Activated CD4-positive, alpha-beta T cell treated with anti-CD3 and anti-CD28 coated beads for 36 hours (primary cell): ENCODE results near the gene TRAPPC2. TPM values are rescaled to one million over a fixed set of nuclear protein-coding genes. Genes with fewer than 3 reads are reported as not detected.
A peak's percentile ranks its signal among the peaks of the same experiment; 100 is the strongest.
"Not testable (repeated sequence)": the region's sequence is repeated elsewhere in the genome, so short reads cannot be mapped to it uniquely, and the experiment has no call there.

Experiments
- ATAC-seq: fragments of 200-7000 bp; cut with Tn5 transposase; one replicate; pipeline ENCODE4 v1.10.0; 2021; ENCODE audit warnings: mild to moderate bottlenecking, moderate library complexity
- CTCF ChIA-PET: fragments of 350-600 bp; sonication (Branson Sonifier 250); formaldehyde crosslinking; loops from one replicate; lab custom pipeline; 2021; ENCODE audit warnings: antibody characterized with exemption; lab: Charles Lee
- POLR2A ChIA-PET: fragments of 350-600 bp; sonication (Branson Sonifier 250); formaldehyde crosslinking; loops from one replicate; lab custom pipeline; 2021; ENCODE audit warnings: antibody characterized with exemption, inconsistent platforms; lab: Charles Lee
- DNase-seq: peaks from one replicate; pipeline ENCODE4 v3.0.0-alpha.2; 2020
- H3K27ac Mint-ChIP-seq: one replicate; pipeline ENCODE4 v1.8.0; 2021; ENCODE audit warnings: mixed read lengths
- H3K27me3 Mint-ChIP-seq: one replicate; pipeline ENCODE4 v1.8.0; 2021; ENCODE audit warnings: mixed read lengths
- H3K36me3 Mint-ChIP-seq: one replicate; pipeline ENCODE4 v1.8.0; 2021; ENCODE audit warnings: low read depth, mixed read lengths
- H3K4me1 Mint-ChIP-seq: one replicate; pipeline ENCODE4 v1.8.0; 2021; ENCODE audit warnings: mixed read lengths
- H3K4me3 Mint-ChIP-seq: one replicate; pipeline ENCODE4 v1.8.0; 2021; ENCODE audit warnings: mild to moderate bottlenecking, moderate library complexity, mixed read lengths
- H3K9me3 Mint-ChIP-seq: one replicate; pipeline ENCODE4 v1.8.0; 2021; ENCODE audit warnings: low read depth, mixed read lengths
- intact Hi-C, 2 experiments: fragments of 100-400 bp; cut with DNase I in 1 of 2; cut with micrococcal nuclease in 1 of 2; formaldehyde crosslinking; loops; one replicate each; pipeline versions ENCODE4 v1.14.2 to v1.15.1; 2022 to 2024; cut with DNase I, micrococcal nuclease
- total RNA-seq, 2 experiments: library from RNA; stranded (reverse); gene quantifications; one replicate each; pipeline ENCODE4 v1.2.3, GENCODE V29; 2021

The TRAPPC2 gene
- total RNA-seq, 2 experiments from 2014 or later: 10.3 to 16.4 TPM

- intact Hi-C loops: loop anchor here (1.0 to 10.0 kb wide), 8 partner anchors 20 to 732 kb away; partner anchors contain the start of genes OFD1 (in 2 of the 2), TRAPPC2 (in 2 of the 2), GEMIN8 (in 1 of the 2) and TCEANC (in 1 of the 2)
- Mint-ChIP-seq H3K27ac (peak within 1 kb of the TSS; percentile 97), H3K36me3 (peaks cover 13% of the 10 kb centered on the region), H3K9me3 (no peaks in the 10 kb centered on the region), H3K4me1 (peaks cover 63% of the 10 kb centered on the region), H3K27me3 (no peaks in the 10 kb centered on the region), H3K4me3 (peak within 1 kb of the TSS; percentile 85)
- ATAC-seq (peak; percentile 85), DNase-seq (peak; percentile 88)
- ChIA-PET CTCF (interaction anchor here (1.1 to 2.8 kb wide), 4 partner anchors 20 to 340 kb away, joined by 3 to 10 read pairs (median 6); partner anchors contain the start of genes GEMIN8, OFD1 and TRAPPC2), POLR2A (interaction anchor here (0.7 to 1.4 kb wide), 3 partner anchors 20 to 54 kb away, joined by 3 to 6 read pairs (median 5); partner anchors contain the start of gene TCEANC)
These were observed 45.3 kb downstream of the TRAPPC2 start, which contains the start of gene RAB9A for GRCh38 chrX:13688958-13689740. RAB9A (plus strand) TSS chrX:13689128; CDS start chrX:13708747, 19,619 bp downstream.

- H3K4me3 Mint-ChIP-seq: peak overlapping the region; percentile 85
- ChIA-PET POLR2A (interaction anchor here (0.7 to 1.4 kb wide), 5 partner anchors 19 to 54 kb away, joined by 3 to 6 read pairs (median 4); partner anchors contain the start of genes OFD1, TCEANC and TRAPPC2), CTCF (interaction anchor here (1.0 to 2.8 kb wide), 7 partner anchors 19 to 341 kb away, joined by 3 to 10 read pairs (median 5); partner anchors contain the start of genes GEMIN8, OFD1 and TRAPPC2)
- peak; percentile 23 for ATAC-seq
- H3K36me3 Mint-ChIP-seq: peaks cover 13% of the 10 kb centered on the region
- intact Hi-C loops: loop anchor here (1.0 to 10.0 kb wide), 5 partner anchors 19 to 731 kb away; partner anchors contain the start of genes OFD1 (in 1 of the 2) and TRAPPC2 (in 1 of the 2)
- H3K4me1 Mint-ChIP-seq: peaks cover 59% of the 10 kb centered on the region
- H3K9me3 Mint-ChIP-seq: no peaks in the 10 kb centered on the region
- peak; percentile 8 for DNase-seq
- peak overlapping the region; percentile 97 for H3K27ac Mint-ChIP-seq
- H3K27me3 Mint-ChIP-seq: no peaks in the 10 kb centered on the region
These were observed 45.9 kb downstream of the TRAPPC2 start for GRCh38 chrX:13688384-13688957.

GRCh38 chrX:13687203-13687602, 47.2 kb downstream of the TRAPPC2 start:
- Mint-ChIP-seq H3K4me1 (peaks cover 47% of the 10 kb centered on the region), H3K27me3 (no peaks in the 10 kb centered on the region), H3K27ac (peak overlapping the region; percentile 97), H3K9me3 (no peaks in the 10 kb centered on the region), H3K36me3 (peaks cover 9% of the 10 kb centered on the region), H3K4me3 (no peak overlapping the region)
- intact Hi-C loops: loop anchor here in 1 of 2 experiments (1.0 to 10.0 kb wide), 3 partner anchors 18 to 730 kb away; no protein-coding TSS in a partner anchor
- CTCF ChIA-PET: interaction anchor here (0.7 to 2.8 kb wide), 5 partner anchors 17 to 180 kb away, joined by 3 to 10 read pairs (median 5); partner anchors contain the start of genes OFD1 and TRAPPC2
- DNase-seq (no peak), ATAC-seq (no peak)
- POLR2A ChIA-PET: interaction anchor here (0.6 kb wide), 1 partner anchor 176 kb away, joined by 5 read pairs; no protein-coding TSS in a partner anchor

- Mint-ChIP-seq H3K36me3 (peaks cover 3% of the 10 kb centered on the region), H3K9me3 (no peaks in the 10 kb centered on the region), H3K4me1 (peaks cover 32% of the 10 kb centered on the region), H3K27me3 (no peaks in the 10 kb centered on the region), H3K4me3 (no peak overlapping the region), H3K27ac (peak overlapping the region; percentile 78)
- intact Hi-C loops: loop anchor here in 1 of 2 experiments (5.0 to 10.0 kb wide), 2 partner anchors 610 to 728 kb away; no protein-coding TSS in a partner anchor
- DNase-seq (no peak), ATAC-seq (no peak)
- ChIA-PET CTCF (no interaction called here), POLR2A (no interaction called here)
These were observed 49.2 kb downstream of the TRAPPC2 start for GRCh38 chrX:13685126-13685763.

- Mint-ChIP-seq H3K36me3 (no peaks in the 10 kb centered on the region), H3K4me3 (no peak overlapping the region), H3K9me3 (no peaks in the 10 kb centered on the region), H3K4me1 (peaks cover 31% of the 10 kb centered on the region), H3K27me3 (no peaks in the 10 kb centered on the region), H3K27ac (peak overlapping the region; percentile 43)
- POLR2A ChIA-PET: no interaction called here
- intact Hi-C loops: loop anchor here in 1 of 2 experiments (10.0 kb wide), 1 partner anchor 610 kb away; no protein-coding TSS in a partner anchor
- ATAC-seq (no peak), DNase-seq (no peak)
- CTCF ChIA-PET: no interaction called here
These were observed 50.1 kb downstream of the TRAPPC2 start for GRCh38 chrX:13684361-13684760.

- ATAC-seq (no peak), DNase-seq (no peak)
- Mint-ChIP-seq H3K27ac (no peak overlapping the region), H3K36me3 (no peaks in the 10 kb centered on the region), H3K4me1 (peaks cover 16% of the 10 kb centered on the region), H3K27me3 (no peaks in the 10 kb centered on the region), H3K4me3 (no peak overlapping the region), H3K9me3 (no peaks in the 10 kb centered on the region)
- POLR2A ChIA-PET: no interaction called here
- CTCF ChIA-PET: no interaction called here
- intact Hi-C loops: loop anchor here in 1 of 2 experiments (10.0 kb wide), 1 partner anchor 607 kb away; no protein-coding TSS in a partner anchor
These were observed 52.8 kb downstream of the TRAPPC2 start for GRCh38 chrX:13681595-13681994.

- intact Hi-C loops: loop anchor here in 1 of 2 experiments (10.0 kb wide), 1 partner anchor 605 kb away; no protein-coding TSS in a partner anchor
- DNase-seq, H3K36me3 Mint-ChIP-seq, H3K4me3 Mint-ChIP-seq, H3K27ac Mint-ChIP-seq, ATAC-seq, H3K4me1 Mint-ChIP-seq, H3K27me3 Mint-ChIP-seq, POLR2A ChIA-PET, CTCF ChIA-PET, H3K9me3 Mint-ChIP-seq: not testable (repeated sequence)
These were observed 54.7 kb downstream of the TRAPPC2 start for GRCh38 chrX:13679700-13680099.

- ChIA-PET POLR2A (no interaction called here), CTCF (no interaction called here)
- H3K4me3 Mint-ChIP-seq: no peak overlapping the region
- no peaks in the 10 kb centered on the region for H3K27me3 Mint-ChIP-seq
- no peak for DNase-seq
- intact Hi-C loops: no loop called here
- no peaks in the 10 kb centered on the region for H3K36me3 Mint-ChIP-seq
- H3K4me1 Mint-ChIP-seq: no peaks in the 10 kb centered on the region
- no peak overlapping the region for H3K27ac Mint-ChIP-seq
- no peak for ATAC-seq
- H3K9me3 Mint-ChIP-seq: no peaks in the 10 kb centered on the region
These were observed 57.5 kb downstream of the TRAPPC2 start for GRCh38 chrX:13676885-13677284.

- intact Hi-C loops: no loop called here
- Mint-ChIP-seq H3K4me1 (peaks cover 11% of the 10 kb centered on the region), H3K4me3 (no peak overlapping the region), H3K27me3 (no peaks in the 10 kb centered on the region), H3K9me3 (no peaks in the 10 kb centered on the region), H3K36me3 (peaks cover 9% of the 10 kb centered on the region), H3K27ac (no peak overlapping the region)
- CTCF ChIA-PET: no interaction called here
- POLR2A ChIA-PET: no interaction called here
- no peak for ATAC-seq
- no peak for DNase-seq
These were observed 61.4 kb downstream of the TRAPPC2 start for GRCh38 chrX:13673016-13673415.

- POLR2A ChIA-PET: interaction anchor here (0.6 to 1.5 kb wide), 2 partner anchors 19 to 71 kb away, joined by 5 to 6 read pairs; partner anchors contain the start of gene RAB9A
- H3K27me3 Mint-ChIP-seq: no peaks in the 10 kb centered on the region
- ATAC-seq: no peak
These were observed 64.2 kb downstream of the TRAPPC2 start for GRCh38 chrX:13670197-13670596.

More at GRCh38 chrX:13670197-13670596, 64.2 kb downstream of the TRAPPC2 start:
- Mint-ChIP-seq H3K4me3 (no peak overlapping the region), H3K9me3 (no peaks in the 10 kb centered on the region), H3K27ac (no peak overlapping the region), H3K36me3 (peaks cover 9% of the 10 kb centered on the region), H3K4me1 (peaks cover 11% of the 10 kb centered on the region)
- DNase-seq: no peak
- CTCF ChIA-PET: interaction anchor here (0.6 to 1.6 kb wide), 6 partner anchors 11 to 751 kb away, joined by 3 to 8 read pairs (median 5); partner anchors contain the start of genes OFD1, RAB9A and TRAPPC2
- intact Hi-C loops: no loop called here
